ENCODE data around the gene ULK2.

Gene ULK2

DNA sequence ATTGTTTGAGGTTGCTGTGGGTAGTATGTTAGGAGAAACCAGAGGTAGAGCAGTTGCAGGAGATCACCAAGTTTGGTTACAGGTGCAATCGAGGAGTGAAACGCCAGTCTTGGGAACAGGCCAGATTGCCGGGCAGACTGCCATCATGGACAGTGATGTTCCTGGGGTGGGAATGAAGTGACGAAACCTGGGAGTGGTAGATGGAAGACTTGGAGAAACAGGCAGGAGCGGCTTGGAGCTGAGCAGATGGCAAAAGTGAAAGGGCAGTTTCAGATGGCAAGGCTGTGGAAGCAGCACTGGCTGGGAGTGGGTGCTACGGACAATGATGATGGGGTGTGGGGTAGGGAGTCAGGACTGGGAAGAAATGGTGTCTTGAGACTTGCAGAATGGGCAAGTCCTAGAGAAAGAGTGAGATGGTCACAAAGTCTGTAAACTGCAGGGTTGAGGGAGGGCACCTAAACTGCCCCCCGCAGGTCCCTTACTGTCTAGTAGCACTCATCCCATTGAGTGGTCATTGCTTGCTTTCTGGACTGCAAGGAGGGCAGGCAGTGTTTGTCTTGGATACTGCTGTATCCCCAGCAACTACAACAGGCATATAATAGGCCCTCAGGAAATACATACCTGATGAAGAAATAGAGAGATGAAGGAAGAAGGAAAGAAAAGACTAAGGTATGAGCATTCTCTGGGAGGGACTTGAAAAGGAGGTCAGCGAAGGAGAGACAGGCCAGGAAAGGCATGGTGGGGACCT lies 29.5 kb upstream of the ULK2 start:
- TF ChIP-seq FOXP2 (optimal IDR thresholded peaks at IDR 0.05; ENCODE audit: borderline replicate concordance, extremely low read depth, extremely low read length, insufficient read depth): no peak
- TF ChIP-seq, protein P1, sequence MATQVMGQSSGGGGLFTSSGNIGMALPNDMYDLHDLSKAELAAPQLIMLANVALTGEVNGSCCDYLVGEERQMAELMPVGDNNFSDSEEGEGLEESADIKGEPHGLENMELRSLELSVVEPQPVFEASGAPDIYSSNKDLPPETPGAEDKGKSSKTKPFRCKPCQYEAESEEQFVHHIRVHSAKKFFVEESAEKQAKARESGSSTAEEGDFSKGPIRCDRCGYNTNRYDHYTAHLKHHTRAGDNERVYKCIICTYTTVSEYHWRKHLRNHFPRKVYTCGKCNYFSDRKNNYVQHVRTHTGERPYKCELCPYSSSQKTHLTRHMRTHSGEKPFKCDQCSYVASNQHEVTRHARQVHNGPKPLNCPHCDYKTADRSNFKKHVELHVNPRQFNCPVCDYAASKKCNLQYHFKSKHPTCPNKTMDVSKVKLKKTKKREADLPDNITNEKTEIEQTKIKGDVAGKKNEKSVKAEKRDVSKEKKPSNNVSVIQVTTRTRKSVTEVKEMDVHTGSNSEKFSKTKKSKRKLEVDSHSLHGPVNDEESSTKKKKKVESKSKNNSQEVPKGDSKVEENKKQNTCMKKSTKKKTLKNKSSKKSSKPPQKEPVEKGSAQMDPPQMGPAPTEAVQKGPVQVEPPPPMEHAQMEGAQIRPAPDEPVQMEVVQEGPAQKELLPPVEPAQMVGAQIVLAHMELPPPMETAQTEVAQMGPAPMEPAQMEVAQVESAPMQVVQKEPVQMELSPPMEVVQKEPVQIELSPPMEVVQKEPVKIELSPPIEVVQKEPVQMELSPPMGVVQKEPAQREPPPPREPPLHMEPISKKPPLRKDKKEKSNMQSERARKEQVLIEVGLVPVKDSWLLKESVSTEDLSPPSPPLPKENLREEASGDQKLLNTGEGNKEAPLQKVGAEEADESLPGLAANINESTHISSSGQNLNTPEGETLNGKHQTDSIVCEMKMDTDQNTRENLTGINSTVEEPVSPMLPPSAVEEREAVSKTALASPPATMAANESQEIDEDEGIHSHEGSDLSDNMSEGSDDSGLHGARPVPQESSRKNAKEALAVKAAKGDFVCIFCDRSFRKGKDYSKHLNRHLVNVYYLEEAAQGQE (IDR thresholded peaks at IDR 0.05; ENCODE audit: insufficient read depth in 1 of 2, low read depth in 2 of 2, low read length in 2 of 2): no peak
- TF ChIP-seq POLR2AphosphoS5 (IDR thresholded peaks at IDR 0.05; ENCODE audit: low read depth, low read length): no peak
- no peak for TF ChIP-seq SIN3A (IDR thresholded peaks at IDR 0.05; ENCODE audit: borderline replicate concordance, insufficient read depth, low read length)
- no peak for TF ChIP-seq TAF1 (IDR thresholded peaks at IDR 0.05; ENCODE audit: borderline replicate concordance, insufficient read depth, low read length)

DNA sequence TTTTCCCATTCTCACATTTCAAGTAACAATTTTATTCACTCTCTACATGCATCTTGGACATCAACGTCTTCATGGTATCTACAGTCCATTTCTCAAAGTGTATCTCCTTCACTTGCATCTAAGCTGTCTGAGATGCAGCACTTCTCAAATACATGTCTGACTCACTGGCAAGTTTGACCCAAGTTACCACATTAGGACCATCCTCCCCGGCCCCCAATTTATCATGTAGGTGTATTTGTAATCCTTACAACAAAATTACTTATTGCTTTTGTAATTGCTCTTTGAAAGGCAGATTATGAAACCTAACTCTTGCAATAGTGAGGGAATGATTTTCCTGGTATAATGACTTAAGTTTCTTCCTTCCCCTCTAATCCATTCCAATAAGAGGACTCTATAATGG lies 28.9 kb upstream of the ULK2 start:
- TF ChIP-seq FOXP2 (optimal IDR thresholded peaks at IDR 0.05; ENCODE audit: borderline replicate concordance, extremely low read depth, extremely low read length, insufficient read depth) (no peak), SIN3A (IDR thresholded peaks at IDR 0.05; ENCODE audit: borderline replicate concordance, insufficient read depth, low read length) (no peak), TAF1 (IDR thresholded peaks at IDR 0.05; ENCODE audit: borderline replicate concordance, insufficient read depth, low read length) (no peak), POLR2AphosphoS5 (IDR thresholded peaks at IDR 0.05; ENCODE audit: low read depth, low read length) (no peak)
- TF ChIP-seq, protein P1 (IDR thresholded peaks at IDR 0.05; ENCODE audit: insufficient read depth in 1 of 2, low read depth in 2 of 2, low read length in 2 of 2): no peak

DNA sequence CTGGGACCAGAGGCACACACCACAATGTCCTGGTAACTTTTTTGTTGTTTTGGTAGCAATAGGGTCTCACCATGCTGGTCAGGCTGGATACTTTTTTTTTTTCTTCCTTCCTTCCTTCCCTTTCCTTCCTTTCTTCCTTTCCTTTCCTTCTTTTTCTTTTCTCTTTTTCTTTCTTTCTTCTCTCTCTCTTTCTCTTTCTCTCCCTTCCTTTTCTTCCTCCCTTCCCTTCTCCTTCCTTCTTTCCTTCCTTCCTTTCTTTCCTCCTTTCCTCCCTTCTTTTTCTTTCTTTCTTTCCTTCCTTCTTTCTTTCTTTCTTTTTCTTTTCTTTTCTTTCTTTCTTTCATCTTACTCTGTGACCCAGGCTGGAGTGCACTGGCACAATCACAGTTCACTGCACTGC lies 18.4 kb upstream of the ULK2 start:
- TF ChIP-seq POLR2AphosphoS5 (IDR thresholded peaks at IDR 0.05; ENCODE audit: low read depth, low read length) (no peak), FOXP2 (optimal IDR thresholded peaks at IDR 0.05; ENCODE audit: borderline replicate concordance, extremely low read depth, extremely low read length, insufficient read depth) (no peak), TAF1 (IDR thresholded peaks at IDR 0.05; ENCODE audit: borderline replicate concordance, insufficient read depth, low read length) (no peak), SIN3A (IDR thresholded peaks at IDR 0.05; ENCODE audit: borderline replicate concordance, insufficient read depth, low read length) (no peak)
- TF ChIP-seq, protein P1 (IDR thresholded peaks at IDR 0.05; ENCODE audit: insufficient read depth in 1 of 2, low read depth in 2 of 2, low read length in 2 of 2): no peak

DNA sequence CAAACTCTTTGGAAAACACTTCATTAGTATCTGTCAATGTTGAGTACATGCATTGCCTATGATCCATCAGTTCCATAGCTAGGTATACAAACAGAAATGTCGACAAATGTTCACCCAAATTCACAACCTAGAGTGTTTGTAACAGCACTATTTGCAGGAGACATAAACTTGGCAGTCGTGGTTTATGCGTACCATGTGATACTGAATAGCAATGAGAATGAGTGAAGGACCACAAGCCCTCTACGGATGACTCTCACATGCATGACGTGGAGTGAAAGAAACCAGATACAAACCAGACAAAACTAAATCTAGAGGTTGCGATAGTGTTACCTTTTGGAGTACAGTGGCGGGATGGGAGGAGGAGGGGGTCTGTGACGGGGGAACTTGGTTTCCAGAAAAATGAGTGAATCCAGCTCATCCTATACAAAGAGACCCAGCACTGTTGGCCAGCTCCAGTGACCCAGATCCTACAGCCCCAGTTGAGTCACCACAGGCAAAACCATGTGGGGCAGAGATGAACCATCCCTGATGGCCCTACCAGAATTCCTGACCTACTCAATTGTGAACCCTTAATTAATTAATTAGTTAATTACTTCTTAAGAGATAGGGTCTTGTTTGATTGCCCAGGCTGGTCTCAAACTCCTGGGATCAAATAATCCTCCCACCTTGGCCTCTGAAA lies 15.9 kb upstream of the ULK2 start:
- no peak for TF ChIP-seq TAF1 (IDR thresholded peaks at IDR 0.05; ENCODE audit: borderline replicate concordance, insufficient read depth, low read length)
- TF ChIP-seq POLR2AphosphoS5 (IDR thresholded peaks at IDR 0.05; ENCODE audit: low read depth, low read length): no peak
- TF ChIP-seq, protein P1 (IDR thresholded peaks at IDR 0.05; ENCODE audit: insufficient read depth in 1 of 2, low read depth in 2 of 2, low read length in 2 of 2): no peak
- no peak for TF ChIP-seq FOXP2 (optimal IDR thresholded peaks at IDR 0.05; ENCODE audit: borderline replicate concordance, extremely low read depth, extremely low read length, insufficient read depth)
- TF ChIP-seq SIN3A (IDR thresholded peaks at IDR 0.05; ENCODE audit: borderline replicate concordance, insufficient read depth, low read length): no peak

All from PFSK-1 (cell line).